ENCODE data around the gene BBX. TPM values are rescaled to one million over a fixed set of nuclear protein-coding genes. Genes with fewer than 3 reads are reported as not detected.
A peak's percentile ranks its signal among the peaks of the same experiment; 100 is the strongest.

Gene BBX
- polyA plus RNA-seq, 1 donor from 2014 or later = 23.8 TPM

DNA sequence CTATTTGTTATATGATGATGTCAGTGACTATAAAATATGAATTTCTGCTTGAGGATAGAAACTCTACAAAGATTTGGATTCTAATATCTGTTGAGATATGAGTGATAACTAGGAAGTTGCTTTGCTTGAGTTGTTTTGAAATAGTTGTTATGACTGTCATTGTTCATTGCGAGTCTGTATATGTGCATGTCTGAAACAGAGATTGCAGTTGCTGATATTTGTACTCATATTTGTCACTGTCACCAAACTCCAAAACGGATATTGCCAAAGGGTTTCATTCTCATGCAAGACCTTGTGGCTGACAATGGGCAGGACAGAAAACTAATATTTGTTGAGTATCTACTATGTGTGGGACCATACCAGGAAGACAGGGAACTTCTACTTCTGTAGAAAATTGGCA, 327.9 kb downstream of the BBX start:
- peaks cover 3% of the 10 kb centered on the region for H3F3A ChIP-seq (ENCODE audit: insufficient read depth, low read length, poor library complexity, severe bottlenecking)
- no peaks in the 10 kb centered on the region for H3K9me3 ChIP-seq (ENCODE audit: low read length)
- H3K79me2 ChIP-seq (replicated peaks; ENCODE audit: insufficient read depth, low read length) = no peaks in the 10 kb centered on the region
- H3K9me2 ChIP-seq (ENCODE audit: insufficient read depth, low read length) = no peaks in the 10 kb centered on the region
- no peaks in the 10 kb centered on the region for H3K27me3 ChIP-seq (ENCODE audit: insufficient read depth, low read depth, low read length)
- H3K27ac ChIP-seq (ENCODE audit: low read length) = no peak overlapping the region
- H3K36me3 ChIP-seq (ENCODE audit: insufficient read depth, low read length) = no peaks in the 10 kb centered on the region
- no peak overlapping the region for H3K4me2 ChIP-seq (ENCODE audit: low read length)
- no peaks in the 10 kb centered on the region for H4K20me1 ChIP-seq (ENCODE audit: insufficient read depth)
- no peak overlapping the region for H2AFZ ChIP-seq (ENCODE audit: low read depth, low read length)
- no peak overlapping the region for H3K9ac ChIP-seq (ENCODE audit: low read length)
- H3K4me3 ChIP-seq (ENCODE audit: low read length) = no peak overlapping the region
- no peak for TF ChIP-seq POLR2AphosphoS5 (IDR thresholded peaks at IDR 0.05)
- TF ChIP-seq EZH2 (IDR thresholded peaks at IDR 0.05; ENCODE audit: borderline replicate concordance, insufficient read depth, low read length, poor library complexity, severe bottlenecking) = no peak
- TF ChIP-seq, protein P1, sequence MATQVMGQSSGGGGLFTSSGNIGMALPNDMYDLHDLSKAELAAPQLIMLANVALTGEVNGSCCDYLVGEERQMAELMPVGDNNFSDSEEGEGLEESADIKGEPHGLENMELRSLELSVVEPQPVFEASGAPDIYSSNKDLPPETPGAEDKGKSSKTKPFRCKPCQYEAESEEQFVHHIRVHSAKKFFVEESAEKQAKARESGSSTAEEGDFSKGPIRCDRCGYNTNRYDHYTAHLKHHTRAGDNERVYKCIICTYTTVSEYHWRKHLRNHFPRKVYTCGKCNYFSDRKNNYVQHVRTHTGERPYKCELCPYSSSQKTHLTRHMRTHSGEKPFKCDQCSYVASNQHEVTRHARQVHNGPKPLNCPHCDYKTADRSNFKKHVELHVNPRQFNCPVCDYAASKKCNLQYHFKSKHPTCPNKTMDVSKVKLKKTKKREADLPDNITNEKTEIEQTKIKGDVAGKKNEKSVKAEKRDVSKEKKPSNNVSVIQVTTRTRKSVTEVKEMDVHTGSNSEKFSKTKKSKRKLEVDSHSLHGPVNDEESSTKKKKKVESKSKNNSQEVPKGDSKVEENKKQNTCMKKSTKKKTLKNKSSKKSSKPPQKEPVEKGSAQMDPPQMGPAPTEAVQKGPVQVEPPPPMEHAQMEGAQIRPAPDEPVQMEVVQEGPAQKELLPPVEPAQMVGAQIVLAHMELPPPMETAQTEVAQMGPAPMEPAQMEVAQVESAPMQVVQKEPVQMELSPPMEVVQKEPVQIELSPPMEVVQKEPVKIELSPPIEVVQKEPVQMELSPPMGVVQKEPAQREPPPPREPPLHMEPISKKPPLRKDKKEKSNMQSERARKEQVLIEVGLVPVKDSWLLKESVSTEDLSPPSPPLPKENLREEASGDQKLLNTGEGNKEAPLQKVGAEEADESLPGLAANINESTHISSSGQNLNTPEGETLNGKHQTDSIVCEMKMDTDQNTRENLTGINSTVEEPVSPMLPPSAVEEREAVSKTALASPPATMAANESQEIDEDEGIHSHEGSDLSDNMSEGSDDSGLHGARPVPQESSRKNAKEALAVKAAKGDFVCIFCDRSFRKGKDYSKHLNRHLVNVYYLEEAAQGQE (IDR thresholded peaks at IDR 0.05; ENCODE audit: borderline replicate concordance) = no peak
- no peak for TF ChIP-seq RAD21 (conservative IDR thresholded peaks at IDR 0.05)
- TF ChIP-seq SMC3 (conservative IDR thresholded peaks at IDR 0.05; ENCODE audit: poor library complexity) = no peak
- TF ChIP-seq MXI1 (conservative IDR thresholded peaks at IDR 0.05; ENCODE audit: poor library complexity, severe bottlenecking) = no peak
- no peak for TF ChIP-seq EP300 (conservative IDR thresholded peaks at IDR 0.05; ENCODE audit: poor library complexity, severe bottlenecking)
- TF ChIP-seq TAF1 (IDR thresholded peaks at IDR 0.05; ENCODE audit: low read depth) = no peak
- TF ChIP-seq, protein P2, sequence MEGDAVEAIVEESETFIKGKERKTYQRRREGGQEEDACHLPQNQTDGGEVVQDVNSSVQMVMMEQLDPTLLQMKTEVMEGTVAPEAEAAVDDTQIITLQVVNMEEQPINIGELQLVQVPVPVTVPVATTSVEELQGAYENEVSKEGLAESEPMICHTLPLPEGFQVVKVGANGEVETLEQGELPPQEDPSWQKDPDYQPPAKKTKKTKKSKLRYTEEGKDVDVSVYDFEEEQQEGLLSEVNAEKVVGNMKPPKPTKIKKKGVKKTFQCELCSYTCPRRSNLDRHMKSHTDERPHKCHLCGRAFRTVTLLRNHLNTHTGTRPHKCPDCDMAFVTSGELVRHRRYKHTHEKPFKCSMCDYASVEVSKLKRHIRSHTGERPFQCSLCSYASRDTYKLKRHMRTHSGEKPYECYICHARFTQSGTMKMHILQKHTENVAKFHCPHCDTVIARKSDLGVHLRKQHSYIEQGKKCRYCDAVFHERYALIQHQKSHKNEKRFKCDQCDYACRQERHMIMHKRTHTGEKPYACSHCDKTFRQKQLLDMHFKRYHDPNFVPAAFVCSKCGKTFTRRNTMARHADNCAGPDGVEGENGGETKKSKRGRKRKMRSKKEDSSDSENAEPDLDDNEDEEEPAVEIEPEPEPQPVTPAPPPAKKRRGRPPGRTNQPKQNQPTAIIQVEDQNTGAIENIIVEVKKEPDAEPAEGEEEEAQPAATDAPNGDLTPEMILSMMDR (IDR thresholded peaks at IDR 0.05; ENCODE audit: poor library complexity, severe bottlenecking) = no peak

DNA sequence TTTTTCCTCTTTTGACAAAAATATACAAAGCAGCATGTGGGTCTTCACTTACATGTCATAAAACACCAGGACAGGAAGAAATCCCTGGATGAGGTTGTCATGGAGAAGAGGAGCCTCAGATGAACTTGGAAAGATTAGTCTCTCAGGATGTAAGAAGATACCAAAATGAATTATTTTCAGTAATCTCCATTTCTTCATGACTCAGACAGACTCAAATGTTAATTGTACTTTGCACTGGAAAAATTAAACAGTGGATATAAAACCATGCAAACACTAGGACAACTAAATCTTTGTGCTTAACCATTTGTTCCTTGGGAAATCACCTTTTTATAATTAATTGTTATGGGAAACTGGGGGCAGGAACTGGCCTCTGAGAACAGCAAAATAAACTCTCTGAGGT, 331.1 kb downstream of the BBX start:
- Histone ChIP-seq H3K9ac (ENCODE audit: low read length) (no peak overlapping the region), H3K9me3 (ENCODE audit: low read length) (no peaks in the 10 kb centered on the region), H3K4me3 (ENCODE audit: low read length) (no peak overlapping the region), H3K9me2 (ENCODE audit: insufficient read depth, low read length) (no peaks in the 10 kb centered on the region), H4K20me1 (ENCODE audit: insufficient read depth) (no peaks in the 10 kb centered on the region), H2AFZ (ENCODE audit: low read depth, low read length) (no peak overlapping the region), H3K4me2 (ENCODE audit: low read length) (peak overlapping the region; percentile 27), H3K27ac (ENCODE audit: low read length) (peak overlapping the region; percentile 48), H3K27me3 (ENCODE audit: insufficient read depth, low read depth, low read length) (no peaks in the 10 kb centered on the region), H3F3A (ENCODE audit: insufficient read depth, low read length, poor library complexity, severe bottlenecking) (peaks cover 3% of the 10 kb centered on the region), H3K79me2 (replicated peaks; ENCODE audit: insufficient read depth, low read length) (no peaks in the 10 kb centered on the region), H3K36me3 (ENCODE audit: insufficient read depth, low read length) (no peaks in the 10 kb centered on the region)
- TF ChIP-seq RAD21 (conservative IDR thresholded peaks at IDR 0.05) = no peak
- TF ChIP-seq EZH2 (IDR thresholded peaks at IDR 0.05; ENCODE audit: borderline replicate concordance, insufficient read depth, low read length, poor library complexity, severe bottlenecking) = no peak
- peak; percentile 29 for TF ChIP-seq EP300 (conservative IDR thresholded peaks at IDR 0.05; ENCODE audit: poor library complexity, severe bottlenecking)

All from neural cell (in vitro differentiated cells).